ENCODE measurements around the gene M6PR.

M6PR gene

DNA sequence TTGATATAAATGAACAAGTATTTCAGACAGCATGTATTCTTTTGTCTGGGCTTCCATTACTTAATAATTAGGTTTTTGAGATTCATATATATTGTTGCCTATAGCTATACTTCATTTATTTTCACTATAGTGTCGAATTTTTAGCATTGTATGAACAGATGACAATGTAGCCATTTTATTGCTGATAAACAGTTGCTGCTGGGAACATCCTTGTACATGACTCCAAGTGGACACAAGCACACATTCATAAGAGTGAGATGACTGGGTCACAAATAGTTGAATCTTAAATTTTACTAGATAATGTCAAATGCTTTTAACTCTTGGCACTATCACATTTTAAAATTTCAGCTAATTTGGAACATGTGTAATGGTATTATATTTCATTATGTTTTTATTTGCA lies 54.5 kb downstream of the M6PR start:
- TF ChIP-seq, protein P1, sequence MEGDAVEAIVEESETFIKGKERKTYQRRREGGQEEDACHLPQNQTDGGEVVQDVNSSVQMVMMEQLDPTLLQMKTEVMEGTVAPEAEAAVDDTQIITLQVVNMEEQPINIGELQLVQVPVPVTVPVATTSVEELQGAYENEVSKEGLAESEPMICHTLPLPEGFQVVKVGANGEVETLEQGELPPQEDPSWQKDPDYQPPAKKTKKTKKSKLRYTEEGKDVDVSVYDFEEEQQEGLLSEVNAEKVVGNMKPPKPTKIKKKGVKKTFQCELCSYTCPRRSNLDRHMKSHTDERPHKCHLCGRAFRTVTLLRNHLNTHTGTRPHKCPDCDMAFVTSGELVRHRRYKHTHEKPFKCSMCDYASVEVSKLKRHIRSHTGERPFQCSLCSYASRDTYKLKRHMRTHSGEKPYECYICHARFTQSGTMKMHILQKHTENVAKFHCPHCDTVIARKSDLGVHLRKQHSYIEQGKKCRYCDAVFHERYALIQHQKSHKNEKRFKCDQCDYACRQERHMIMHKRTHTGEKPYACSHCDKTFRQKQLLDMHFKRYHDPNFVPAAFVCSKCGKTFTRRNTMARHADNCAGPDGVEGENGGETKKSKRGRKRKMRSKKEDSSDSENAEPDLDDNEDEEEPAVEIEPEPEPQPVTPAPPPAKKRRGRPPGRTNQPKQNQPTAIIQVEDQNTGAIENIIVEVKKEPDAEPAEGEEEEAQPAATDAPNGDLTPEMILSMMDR (conservative IDR thresholded peaks at IDR 0.05; ENCODE audit: low read depth, low read length) = no peak
- Histone ChIP-seq H3K27me3 (ENCODE audit: insufficient read depth, low read depth) (no peaks in the 10 kb centered on the region), H3K9ac (no peak overlapping the region), H3K36me3 (ENCODE audit: insufficient read depth) (no peaks in the 10 kb centered on the region), H4K20me1 (ENCODE audit: insufficient read depth) (no peaks in the 10 kb centered on the region), H3K4me2 (no peak overlapping the region), H3K79me2 (ENCODE audit: insufficient read depth, low read depth) (no peaks in the 10 kb centered on the region), H3K27ac (no peak overlapping the region), H2AFZ (ENCODE audit: low read depth) (no peak overlapping the region), H3K4me1 (ENCODE audit: low read depth, poor library complexity, severe bottlenecking) (no peaks in the 10 kb centered on the region), H3K4me3 (IDR thresholded peaks at IDR 0.05; ENCODE audit: insufficient read depth, low read depth, low read length) (no peak overlapping the region)

DNA sequence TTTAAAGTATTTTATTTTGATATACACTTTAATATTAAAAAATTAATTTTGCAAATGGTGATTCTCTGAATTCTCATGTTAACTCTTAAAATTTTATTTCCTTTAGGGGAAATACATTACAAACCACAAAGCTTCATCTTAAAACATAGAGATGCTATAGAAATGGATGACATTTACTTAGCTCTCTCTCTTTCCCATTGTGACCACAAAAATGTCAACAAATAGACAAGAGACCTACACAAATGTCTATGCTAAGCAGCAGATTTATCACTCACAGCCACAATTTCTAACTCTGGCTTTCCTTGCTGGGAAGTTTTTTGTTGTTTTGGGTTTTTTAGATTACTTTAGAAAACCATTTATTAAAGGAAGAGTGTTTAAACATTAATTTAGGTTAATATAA lies 55.1 kb downstream of the M6PR start:
- H3K27me3 ChIP-seq (ENCODE audit: insufficient read depth, low read depth) = no peaks in the 10 kb centered on the region
- TF ChIP-seq, protein P1 (conservative IDR thresholded peaks at IDR 0.05; ENCODE audit: low read depth, low read length) = no peak
- H2AFZ ChIP-seq (ENCODE audit: low read depth) = no peak overlapping the region
- no peaks in the 10 kb centered on the region for H3K4me1 ChIP-seq (ENCODE audit: low read depth, poor library complexity, severe bottlenecking)
- no peaks in the 10 kb centered on the region for H3K36me3 ChIP-seq (ENCODE audit: insufficient read depth)
- H3K9ac ChIP-seq = no peak overlapping the region
- H4K20me1 ChIP-seq (ENCODE audit: insufficient read depth) = no peaks in the 10 kb centered on the region
- no peaks in the 10 kb centered on the region for H3K79me2 ChIP-seq (ENCODE audit: insufficient read depth, low read depth)
- no peak overlapping the region for H3K27ac ChIP-seq
- no peak overlapping the region for H3K4me3 ChIP-seq (IDR thresholded peaks at IDR 0.05; ENCODE audit: insufficient read depth, low read depth, low read length)
- H3K4me2 ChIP-seq = no peak overlapping the region

DNA sequence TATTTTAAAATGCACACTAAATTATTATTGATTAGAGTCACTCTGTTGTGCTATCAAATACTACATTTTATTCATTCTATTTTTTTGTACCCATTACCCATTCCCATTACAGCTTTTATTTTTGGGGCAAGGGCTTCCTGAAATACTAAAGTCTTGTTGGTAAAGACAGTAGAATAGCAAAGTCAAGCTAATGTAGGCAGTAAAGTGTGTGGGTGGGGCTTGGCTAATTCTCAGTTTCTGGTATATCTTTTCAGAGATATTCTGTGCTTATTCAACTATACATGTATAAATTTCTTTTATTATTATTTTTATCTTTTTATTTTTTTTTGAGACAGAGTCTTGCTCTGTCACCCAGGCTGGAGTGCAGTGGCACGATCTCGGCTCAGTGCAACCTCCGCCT lies 57.5 kb downstream of the M6PR start:
- Histone ChIP-seq H3K36me3 (ENCODE audit: insufficient read depth) (no peaks in the 10 kb centered on the region), H2AFZ (ENCODE audit: low read depth) (no peak overlapping the region), H3K4me1 (ENCODE audit: low read depth, poor library complexity, severe bottlenecking) (no peaks in the 10 kb centered on the region), H4K20me1 (ENCODE audit: insufficient read depth) (no peaks in the 10 kb centered on the region), H3K27me3 (ENCODE audit: insufficient read depth, low read depth) (no peaks in the 10 kb centered on the region), H3K4me3 (IDR thresholded peaks at IDR 0.05; ENCODE audit: insufficient read depth, low read depth, low read length) (no peak overlapping the region), H3K9ac (no peak overlapping the region), H3K27ac (no peak overlapping the region), H3K4me2 (no peak overlapping the region), H3K79me2 (ENCODE audit: insufficient read depth, low read depth) (no peaks in the 10 kb centered on the region)
- TF ChIP-seq, protein P1 (conservative IDR thresholded peaks at IDR 0.05; ENCODE audit: low read depth, low read length) = no peak
